Ishikawa (cell line): ENCODE data around the gene STIM1.

Experiments
- CREB1 ChIP-seq: IDR thresholded peaks from 2 replicates; pipeline ENCODE4 v1.6.1; 2012; ENCODE audit warnings: low read depth
- EGR1 ChIP-seq: IDR thresholded peaks from 2 replicates; pipeline ENCODE4 v1.6.1; 2012
- EP300 ChIP-seq: IDR thresholded peaks from 2 replicates; pipeline ENCODE4 v1.6.1; 2012; ENCODE audit warnings: borderline replicate concordance
- FOXM1 ChIP-seq: IDR thresholded peaks from 2 replicates; pipeline ENCODE4 v1.6.1; 2012; ENCODE audit warnings: low read depth, borderline replicate concordance
- RAD21 ChIP-seq: IDR thresholded peaks from 2 replicates; pipeline ENCODE4 v1.6.1; 2012; ENCODE audit warnings: low read depth
- TEAD4 ChIP-seq: IDR thresholded peaks from 2 replicates; pipeline ENCODE4 v1.6.1; 2012
- YY1 ChIP-seq: IDR thresholded peaks from 2 replicates; pipeline ENCODE4 v1.6.1; 2012; ENCODE audit warnings: low read depth
- TF ChIP-seq, protein P1 (sequence below): IDR thresholded peaks from 2 replicates; pipeline ENCODE4 v1.6.1; 2012
- TF ChIP-seq, protein P2 (sequence below): IDR thresholded peaks from 2 replicates; pipeline ENCODE4 v1.6.1; 2012; ENCODE audit warnings: low read depth, mild to moderate bottlenecking

DNA sequence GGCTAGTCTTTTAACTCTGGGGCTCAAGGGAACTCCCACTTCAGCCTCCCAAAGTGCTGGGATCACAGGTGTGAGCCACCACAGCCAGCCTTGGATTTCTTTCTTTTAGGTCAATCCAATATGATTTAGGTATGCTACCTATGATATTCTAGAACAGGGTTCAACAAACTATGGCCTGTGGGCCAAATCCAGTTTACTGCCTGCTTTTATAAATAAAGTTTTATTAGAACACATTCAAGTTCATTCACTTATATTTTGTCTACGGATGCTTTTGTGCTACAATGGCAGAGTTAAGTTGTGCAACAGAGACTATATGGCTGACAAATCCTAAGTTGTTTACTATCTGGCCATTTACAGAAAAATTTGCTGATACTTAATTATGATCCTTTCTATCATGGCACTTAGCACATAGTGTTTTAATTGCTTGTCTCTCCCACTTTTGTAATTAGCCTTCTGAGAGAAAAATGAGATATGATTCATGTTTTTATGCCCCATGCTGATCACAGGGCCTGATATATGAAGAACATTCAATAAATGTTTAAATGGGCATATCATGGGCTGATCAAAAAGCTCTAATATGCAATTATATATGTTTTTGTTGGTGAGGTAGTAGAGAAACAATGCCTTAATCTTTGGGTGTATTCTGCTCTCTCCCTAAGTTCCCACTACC, 109.6 kb downstream of the STIM1 start:
- no peak for TF ChIP-seq EP300
- no peak for TF ChIP-seq YY1
- no peak for TF ChIP-seq TEAD4
- TF ChIP-seq, protein P1, sequence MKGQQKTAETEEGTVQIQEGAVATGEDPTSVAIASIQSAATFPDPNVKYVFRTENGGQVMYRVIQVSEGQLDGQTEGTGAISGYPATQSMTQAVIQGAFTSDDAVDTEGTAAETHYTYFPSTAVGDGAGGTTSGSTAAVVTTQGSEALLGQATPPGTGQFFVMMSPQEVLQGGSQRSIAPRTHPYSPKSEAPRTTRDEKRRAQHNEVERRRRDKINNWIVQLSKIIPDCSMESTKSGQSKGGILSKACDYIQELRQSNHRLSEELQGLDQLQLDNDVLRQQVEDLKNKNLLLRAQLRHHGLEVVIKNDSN = no peak
- TF ChIP-seq, protein P2, sequence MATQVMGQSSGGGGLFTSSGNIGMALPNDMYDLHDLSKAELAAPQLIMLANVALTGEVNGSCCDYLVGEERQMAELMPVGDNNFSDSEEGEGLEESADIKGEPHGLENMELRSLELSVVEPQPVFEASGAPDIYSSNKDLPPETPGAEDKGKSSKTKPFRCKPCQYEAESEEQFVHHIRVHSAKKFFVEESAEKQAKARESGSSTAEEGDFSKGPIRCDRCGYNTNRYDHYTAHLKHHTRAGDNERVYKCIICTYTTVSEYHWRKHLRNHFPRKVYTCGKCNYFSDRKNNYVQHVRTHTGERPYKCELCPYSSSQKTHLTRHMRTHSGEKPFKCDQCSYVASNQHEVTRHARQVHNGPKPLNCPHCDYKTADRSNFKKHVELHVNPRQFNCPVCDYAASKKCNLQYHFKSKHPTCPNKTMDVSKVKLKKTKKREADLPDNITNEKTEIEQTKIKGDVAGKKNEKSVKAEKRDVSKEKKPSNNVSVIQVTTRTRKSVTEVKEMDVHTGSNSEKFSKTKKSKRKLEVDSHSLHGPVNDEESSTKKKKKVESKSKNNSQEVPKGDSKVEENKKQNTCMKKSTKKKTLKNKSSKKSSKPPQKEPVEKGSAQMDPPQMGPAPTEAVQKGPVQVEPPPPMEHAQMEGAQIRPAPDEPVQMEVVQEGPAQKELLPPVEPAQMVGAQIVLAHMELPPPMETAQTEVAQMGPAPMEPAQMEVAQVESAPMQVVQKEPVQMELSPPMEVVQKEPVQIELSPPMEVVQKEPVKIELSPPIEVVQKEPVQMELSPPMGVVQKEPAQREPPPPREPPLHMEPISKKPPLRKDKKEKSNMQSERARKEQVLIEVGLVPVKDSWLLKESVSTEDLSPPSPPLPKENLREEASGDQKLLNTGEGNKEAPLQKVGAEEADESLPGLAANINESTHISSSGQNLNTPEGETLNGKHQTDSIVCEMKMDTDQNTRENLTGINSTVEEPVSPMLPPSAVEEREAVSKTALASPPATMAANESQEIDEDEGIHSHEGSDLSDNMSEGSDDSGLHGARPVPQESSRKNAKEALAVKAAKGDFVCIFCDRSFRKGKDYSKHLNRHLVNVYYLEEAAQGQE = no peak
- no peak for TF ChIP-seq CREB1
- TF ChIP-seq RAD21 = no peak
- TF ChIP-seq FOXM1 = no peak
- TF ChIP-seq EGR1 = no peak
